Stimulated activated CD4-positive, alpha-beta T cell treated with anti-CD3 and anti-CD28 coated beads, Interleukin-1b, Interleukin-23, amount 100 ng/mL, for 1 hour (primary cell): Measurements from ENCODE around the gene ATP13A1.
"Not testable (repeated sequence)": the region's sequence is repeated elsewhere in the genome, so short reads cannot be mapped to it uniquely, and the experiment has no call there.

Experiments used
- DNase-seq, 2 donors: peaks; one replicate each; pipeline ENCODE4 v3.0.0-alpha.2; 2020; ENCODE audit warnings: low read depth in 2 of 2

ATP13A1 gene

GRCh38 chr19:19663256-19664120, at the start of gene ATP13A1:
TSS of gene ATP13A1 (minus strand) at chr19:19663676. CDS start at chr19:19663666, 10 bp downstream.
- peak; percentile 76 to 86 for DNase-seq

- DNase-seq, result no peak
Measured at GRCh38 chr19:19711934-19712828, 48.7 kb upstream of the ATP13A1 start.

GRCh38 chr19:19711306-19711933, 47.9 kb upstream of the ATP13A1 start:
- no peak for DNase-seq

- DNase-seq, result no peak
Measured at GRCh38 chr19:19710506-19710905, 47.0 kb upstream of the ATP13A1 start.

DNA sequence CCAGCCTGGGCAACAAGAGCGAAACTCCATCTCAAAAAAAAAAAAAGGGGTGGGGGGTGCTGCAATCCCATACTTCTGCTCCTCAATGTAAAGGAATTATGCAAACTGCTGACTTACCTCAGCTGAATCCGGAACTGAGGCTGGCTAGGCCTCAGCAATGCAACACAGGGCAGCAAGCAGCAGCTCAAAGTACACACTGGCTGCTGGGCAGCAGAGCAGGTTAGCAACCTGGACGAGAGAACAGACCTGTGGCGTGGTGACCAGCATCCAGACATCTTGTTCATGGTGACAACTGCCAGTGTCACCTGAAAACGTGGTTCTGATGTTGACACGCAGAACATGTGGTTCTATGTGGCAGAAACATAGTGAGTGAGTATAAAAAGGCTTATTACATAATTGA, 41.4 kb upstream of the ATP13A1 start:
- no peak for DNase-seq

- not testable (repeated sequence) for DNase-seq
Measured at GRCh38 chr19:19700493-19700892, 37.0 kb upstream of the ATP13A1 start.

DNA sequence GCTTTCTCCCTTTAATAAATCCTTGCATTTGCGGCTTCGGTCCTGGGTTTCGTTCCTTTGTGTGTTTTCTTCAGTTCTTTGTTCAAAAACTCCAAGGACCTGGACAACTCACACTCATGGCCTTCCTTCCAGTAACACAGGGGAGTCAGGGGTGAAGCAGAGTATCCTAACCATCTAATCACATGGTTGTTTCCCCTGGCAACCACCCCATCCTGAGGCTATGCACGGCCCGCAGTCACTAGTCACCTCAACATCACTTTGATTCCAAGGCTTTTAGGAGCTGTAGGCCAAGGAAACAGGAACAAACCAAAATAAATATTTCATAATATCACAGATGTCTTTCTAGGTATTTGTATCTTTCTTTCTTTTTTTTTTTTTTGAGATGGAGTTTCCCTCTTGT, 34.1 kb upstream of the ATP13A1 start:
- no peak for DNase-seq

DNA sequence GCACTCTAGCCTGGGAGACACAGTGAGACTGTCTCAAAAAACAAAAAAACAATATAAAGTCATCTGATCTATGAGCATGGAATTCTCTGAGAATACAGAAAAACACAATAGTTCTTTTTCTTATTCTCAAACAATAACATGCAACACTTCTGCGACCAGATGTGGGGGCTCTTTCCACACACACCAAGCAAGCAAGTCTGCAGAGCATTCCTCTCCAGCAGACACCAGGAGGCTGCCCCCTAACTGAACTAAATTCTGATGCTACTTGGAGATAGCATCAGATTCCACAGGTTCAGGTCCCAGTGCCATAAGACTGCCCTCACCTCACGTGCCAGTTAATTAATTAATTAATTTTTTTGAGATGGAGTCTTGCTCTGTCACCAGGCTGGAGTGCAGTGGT, 32.9 kb upstream of the ATP13A1 start:
- no peak for DNase-seq

DNA sequence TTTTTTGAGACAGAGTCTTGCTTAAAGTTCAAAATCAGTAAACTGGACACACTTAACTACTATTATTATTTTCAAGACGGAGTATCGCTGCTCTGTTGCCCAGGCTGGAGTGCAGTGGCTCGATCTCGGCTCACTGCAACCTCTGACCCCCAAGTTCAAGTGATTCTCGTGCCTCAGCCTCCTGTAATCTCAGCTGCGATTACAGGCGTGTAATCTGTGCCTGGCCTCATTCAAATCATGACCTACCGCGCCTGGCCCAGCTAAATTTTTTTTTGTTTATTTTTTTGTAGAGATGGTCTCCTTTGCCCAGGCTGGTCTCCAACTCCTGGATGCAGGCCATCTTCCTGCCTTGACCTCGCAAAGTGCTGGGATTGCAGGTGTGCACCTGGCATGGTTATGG, 28.2 kb upstream of the ATP13A1 start:
- no peak for DNase-seq

DNA sequence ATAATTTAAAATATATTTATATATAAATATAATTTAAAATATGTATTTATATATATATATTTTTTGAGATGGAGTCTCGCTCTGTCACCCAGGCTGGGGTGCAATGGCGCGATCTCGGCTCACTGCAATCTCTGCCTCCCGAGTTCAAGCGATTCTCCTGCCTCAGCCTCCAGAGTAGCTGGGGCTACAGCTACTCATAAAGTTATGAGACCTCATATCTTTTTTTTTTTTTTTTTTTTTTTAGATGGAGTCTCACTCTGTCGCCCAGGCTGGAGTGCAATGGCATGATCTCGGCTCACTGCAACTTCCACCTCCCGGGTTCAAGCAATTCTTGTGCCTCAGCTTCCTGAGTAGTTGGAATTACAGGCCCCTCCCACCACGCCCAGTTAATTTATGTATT, 25.5 kb upstream of the ATP13A1 start:
- DNase-seq, result not testable (repeated sequence)

- no peak for DNase-seq
Measured at GRCh38 chr19:19687090-19687489, 23.6 kb upstream of the ATP13A1 start.

DNA sequence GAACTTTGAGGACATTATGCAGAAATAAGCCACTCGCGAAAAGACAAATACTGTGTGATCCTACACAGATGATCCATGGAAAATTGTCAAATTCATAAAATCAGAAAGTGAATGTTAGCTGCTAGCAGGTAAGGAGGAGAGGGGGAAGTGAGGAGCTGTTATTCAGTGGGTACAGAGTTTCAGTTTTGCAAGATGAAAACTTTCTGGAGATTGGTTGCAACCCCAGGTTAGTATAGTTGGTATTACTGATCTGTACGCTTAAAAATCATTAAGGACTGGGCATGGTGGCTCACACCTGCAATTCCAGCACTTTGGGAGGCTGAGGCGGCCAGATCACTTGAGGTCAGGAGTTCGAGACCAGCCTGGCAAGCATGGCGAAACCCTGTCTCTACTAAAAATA, 23.1 kb upstream of the ATP13A1 start:
- DNase-seq, result no peak

GRCh38 chr19:19686119-19686518, 22.6 kb upstream of the ATP13A1 start:
- not testable (repeated sequence) for DNase-seq

DNA sequence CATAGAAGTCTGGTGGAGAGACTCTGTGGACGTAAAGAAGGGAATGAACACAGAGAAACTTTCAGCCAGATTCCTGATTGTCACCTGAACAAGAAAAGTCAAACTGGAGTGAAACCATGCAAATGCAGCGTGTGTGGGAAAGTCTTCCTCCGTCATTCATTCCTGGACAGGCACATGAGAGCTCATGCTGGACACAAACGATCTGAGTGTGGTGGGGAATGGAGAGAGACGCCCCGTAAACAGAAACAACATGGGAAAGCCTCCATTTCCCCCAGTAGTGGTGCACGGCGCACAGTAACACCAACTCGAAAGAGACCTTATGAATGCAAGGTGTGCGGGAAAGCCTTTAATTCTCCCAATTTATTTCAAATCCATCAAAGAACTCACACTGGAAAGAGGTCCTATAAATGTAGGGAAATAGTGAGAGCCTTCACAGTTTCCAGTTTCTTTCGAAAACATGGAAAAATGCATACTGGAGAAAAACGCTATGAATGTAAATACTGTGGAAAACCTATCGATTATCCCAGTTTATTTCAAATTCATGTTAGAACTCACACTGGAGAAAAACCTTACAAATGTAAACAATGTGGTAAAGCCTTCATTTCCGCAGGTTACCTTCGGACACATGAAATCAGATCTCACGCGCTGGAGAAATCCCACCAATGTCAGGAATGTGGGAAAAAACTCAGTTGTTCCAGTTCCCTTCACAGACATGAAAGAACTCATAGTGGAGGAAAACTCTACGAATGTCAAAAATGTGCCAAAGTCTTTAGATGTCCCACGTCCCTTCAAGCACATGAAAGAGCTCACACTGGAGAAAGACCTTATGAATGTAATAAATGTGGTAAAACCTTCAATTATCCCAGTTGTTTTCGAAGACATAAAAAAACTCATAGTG, 15.9 kb upstream of the ATP13A1 start:
- DNase-seq, result no peak

- no peak for DNase-seq
Measured at GRCh38 chr19:19677579-19677978, 14.1 kb upstream of the ATP13A1 start.

- no peak for DNase-seq
Measured at GRCh38 chr19:19674315-19674714, 10.8 kb upstream of the ATP13A1 start.

DNA sequence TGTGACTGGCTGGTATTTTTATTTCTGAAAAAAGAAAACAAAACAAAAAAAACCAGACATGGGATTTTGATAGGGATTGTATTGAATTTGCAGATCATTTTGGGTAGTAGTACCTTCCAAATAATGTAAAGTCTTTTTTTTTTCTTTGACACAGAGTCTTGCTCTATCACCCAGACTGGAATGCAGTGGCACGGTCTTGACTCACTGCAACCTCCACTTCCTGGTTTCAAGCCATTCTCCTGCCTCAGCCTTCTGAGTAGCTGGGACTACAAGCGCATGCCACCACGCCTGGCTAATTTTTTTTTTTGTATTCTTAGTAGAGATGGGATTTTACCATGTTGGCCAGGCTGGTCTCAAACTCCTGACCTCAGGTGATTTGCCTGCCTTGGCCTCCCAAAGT, 9.3 kb upstream of the ATP13A1 start:
- no peak for DNase-seq

DNA sequence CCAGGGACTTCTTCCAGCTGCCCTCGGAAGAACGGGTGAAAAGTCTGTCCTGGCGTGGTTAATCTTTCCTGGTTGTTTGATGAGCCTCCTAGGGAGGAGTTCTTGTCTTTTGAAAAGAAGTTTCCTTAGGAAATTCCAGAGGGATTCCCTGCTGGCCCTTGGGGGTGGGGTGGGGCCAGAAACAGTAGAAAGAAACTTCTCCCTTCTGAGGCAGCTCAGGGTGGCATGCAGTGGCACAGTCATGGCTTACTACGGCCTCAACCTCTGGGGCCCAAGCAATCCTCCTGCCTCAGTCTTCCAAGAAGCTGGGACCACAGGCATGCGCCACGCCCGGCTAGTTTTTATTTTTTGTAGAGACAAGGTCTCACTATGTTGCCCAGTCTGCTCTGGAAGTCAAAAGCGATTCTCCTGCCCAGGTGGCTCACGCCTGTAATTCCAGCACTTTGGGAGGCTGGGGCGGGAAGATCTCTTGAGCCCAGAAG, 6.6 kb upstream of the ATP13A1 start:
- DNase-seq, result no peak

GRCh38 chr19:19668230-19669012, 4.9 kb upstream of the ATP13A1 start, which contains the start of gene ZNF101:
TSS of gene ZNF101 (plus strand) at chr19:19668839. CDS start at chr19:19668964, 125 bp downstream.
- peak; percentile 84 to 88 for DNase-seq

GRCh38 chr19:19665420-19665948, 2.0 kb upstream of the ATP13A1 start:
- not testable (repeated sequence) for DNase-seq
